Measurements from ENCODE around the gene CTF1. TPM values are rescaled to one million over a fixed set of nuclear protein-coding genes. Genes with fewer than 3 reads are reported as not detected.

Gene CTF1
- total RNA-seq, 2 experiments from 2014 or later: 0.18 TPM

DNA sequence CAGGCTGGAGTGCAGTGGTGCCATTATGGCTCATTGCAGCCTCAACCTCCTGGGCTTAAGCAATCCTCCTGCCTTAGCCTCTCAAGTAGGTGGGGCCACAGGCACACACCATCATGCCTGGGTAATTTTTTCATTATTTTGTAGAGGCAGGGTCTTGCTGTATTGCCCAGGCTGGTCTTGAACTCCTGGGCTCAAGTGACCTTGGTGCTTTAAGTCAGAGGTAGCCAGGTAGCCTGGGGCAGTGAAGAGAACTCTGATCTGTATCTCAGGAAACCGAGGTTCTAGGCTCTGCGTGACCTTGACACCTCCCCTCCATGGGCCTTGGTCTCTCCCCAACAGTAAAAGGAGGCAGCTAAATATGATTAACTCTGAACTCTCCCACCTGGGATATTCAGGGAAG lies 3.4 kb downstream of the CTF1 start:
- ChIA-PET CTCF (interaction anchor here (0.6 to 5.2 kb wide), 4 partner anchors 19 to 529 kb away, joined by 3 to 85 read pairs (median 12); no protein-coding TSS in a partner anchor), POLR2A (interaction anchor here (1.0 kb wide), 1 partner anchor 280 kb away, joined by 3 read pairs; the partner anchor contains the start of gene FUS)
- Mint-ChIP-seq H3K4me1 (peaks cover 41% of the 10 kb centered on the region), H3K36me3 (ENCODE audit: low read depth) (no peaks in the 10 kb centered on the region), H3K27me3 (no peaks in the 10 kb centered on the region), H3K9me3 (ENCODE audit: low read depth) (peaks cover 3% of the 10 kb centered on the region), H3K4me3 (no peak overlapping the region), H3K27ac (no peak overlapping the region)
- DNase-seq (no peak), ATAC-seq (no peak)
- intact Hi-C loops (cut with DNase I, micrococcal nuclease): loop anchor here in 1 of 2 experiments (5.0 kb wide), 1 partner anchor 57 kb away; no protein-coding TSS in a partner anchor

DNA sequence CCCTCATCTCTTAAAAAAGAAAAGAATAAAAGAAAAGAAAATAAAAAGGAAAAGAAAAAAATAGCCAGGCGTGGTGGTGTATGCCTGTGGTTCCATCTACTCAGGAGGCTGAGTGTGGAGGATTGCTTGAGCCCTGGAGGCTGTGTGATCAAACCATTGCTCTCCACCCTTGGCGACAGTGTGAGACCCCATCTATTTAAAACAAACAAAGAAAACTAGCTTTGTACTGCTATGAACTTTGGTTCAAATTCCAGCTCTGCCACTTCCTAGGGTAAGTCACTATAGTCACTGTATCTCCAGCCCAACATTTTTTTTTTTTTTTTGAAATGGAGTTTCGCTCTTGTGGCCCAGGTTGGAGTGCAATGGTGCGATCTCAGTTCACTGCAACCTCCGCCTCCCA lies 4.2 kb downstream of the CTF1 start:
- POLR2A ChIA-PET: interaction anchor here (0.7 to 1.0 kb wide), 2 partner anchors 44 to 279 kb away, joined by 3 to 4 read pairs; partner anchors contain the start of gene FUS
- intact Hi-C loops (cut with DNase I, micrococcal nuclease): loop anchor here in 1 of 2 experiments (5.0 kb wide), 1 partner anchor 58 kb away; no protein-coding TSS in a partner anchor
- no peak for ATAC-seq
- CTCF ChIA-PET: interaction anchor here (0.6 to 5.2 kb wide), 12 partner anchors 11 to 207 kb away, joined by 3 to 85 read pairs (median 8); no protein-coding TSS in a partner anchor
- DNase-seq: no peak
- Mint-ChIP-seq H3K4me3 (no peak overlapping the region), H3K27ac (no peak overlapping the region), H3K36me3 (ENCODE audit: low read depth) (no peaks in the 10 kb centered on the region), H3K9me3 (ENCODE audit: low read depth) (peaks cover 3% of the 10 kb centered on the region), H3K27me3 (no peaks in the 10 kb centered on the region), H3K4me1 (peaks cover 39% of the 10 kb centered on the region)

DNA sequence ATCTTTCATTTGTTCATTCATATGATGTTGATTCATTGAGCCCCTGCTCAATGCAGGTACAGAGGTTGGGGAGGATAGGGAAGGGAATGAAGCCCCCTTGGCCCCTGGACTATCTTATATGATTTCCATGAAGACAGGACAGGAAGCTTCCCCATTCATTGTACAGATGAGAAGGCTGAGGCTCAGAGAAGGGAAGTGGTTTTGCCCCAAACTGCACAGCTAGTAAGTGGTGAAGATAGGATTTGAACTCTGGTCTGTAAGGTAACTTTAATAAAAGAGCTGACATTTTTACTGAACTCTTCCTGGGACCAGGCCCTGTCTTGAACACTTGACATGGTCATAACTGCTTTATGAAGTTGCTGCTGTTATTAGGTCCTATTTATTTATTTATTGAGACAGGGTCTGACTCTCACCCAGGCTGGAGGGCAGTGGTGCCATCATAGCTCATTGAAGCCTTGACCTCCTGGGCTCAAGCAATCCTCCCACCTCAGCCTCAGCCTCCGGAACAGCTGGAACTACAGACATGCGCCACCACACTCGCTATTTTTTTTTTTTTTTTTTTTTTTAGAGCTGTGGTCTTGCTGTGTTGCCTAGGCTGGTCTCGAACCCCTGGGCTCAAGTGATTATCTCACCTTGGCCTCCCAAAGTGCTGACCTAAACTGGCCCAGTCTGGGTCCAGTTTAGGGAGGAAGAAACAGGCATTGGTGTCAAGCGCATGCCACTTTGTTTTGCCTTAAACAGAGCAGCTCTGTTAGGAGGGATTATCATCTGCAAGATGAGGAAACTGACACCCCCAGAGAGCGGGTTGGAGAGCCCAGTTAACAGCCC lies 5.0 kb downstream of the CTF1 start:
- ATAC-seq (no peak), DNase-seq (no peak)
- Mint-ChIP-seq H3K27ac (peak overlapping the region; percentile 76), H3K4me1 (peaks cover 33% of the 10 kb centered on the region), H3K36me3 (ENCODE audit: low read depth) (no peaks in the 10 kb centered on the region), H3K4me3 (peak overlapping the region; percentile 62), H3K9me3 (ENCODE audit: low read depth) (peaks cover 3% of the 10 kb centered on the region), H3K27me3 (no peaks in the 10 kb centered on the region)
- ChIA-PET POLR2A (interaction anchor here (0.6 to 1.4 kb wide), 3 partner anchors 8 to 25 kb away, joined by 5 to 7 read pairs (median 6); partner anchors contain the start of gene BCL7C), CTCF (interaction anchor here (0.6 to 5.2 kb wide), 26 partner anchors 9 to 208 kb away, joined by 3 to 85 read pairs (median 3); partner anchors contain the start of gene BCL7C)
- intact Hi-C loops (cut with DNase I, micrococcal nuclease): loop anchor here (1.0 to 5.0 kb wide), 2 partner anchors 57 to 59 kb away; no protein-coding TSS in a partner anchor

DNA sequence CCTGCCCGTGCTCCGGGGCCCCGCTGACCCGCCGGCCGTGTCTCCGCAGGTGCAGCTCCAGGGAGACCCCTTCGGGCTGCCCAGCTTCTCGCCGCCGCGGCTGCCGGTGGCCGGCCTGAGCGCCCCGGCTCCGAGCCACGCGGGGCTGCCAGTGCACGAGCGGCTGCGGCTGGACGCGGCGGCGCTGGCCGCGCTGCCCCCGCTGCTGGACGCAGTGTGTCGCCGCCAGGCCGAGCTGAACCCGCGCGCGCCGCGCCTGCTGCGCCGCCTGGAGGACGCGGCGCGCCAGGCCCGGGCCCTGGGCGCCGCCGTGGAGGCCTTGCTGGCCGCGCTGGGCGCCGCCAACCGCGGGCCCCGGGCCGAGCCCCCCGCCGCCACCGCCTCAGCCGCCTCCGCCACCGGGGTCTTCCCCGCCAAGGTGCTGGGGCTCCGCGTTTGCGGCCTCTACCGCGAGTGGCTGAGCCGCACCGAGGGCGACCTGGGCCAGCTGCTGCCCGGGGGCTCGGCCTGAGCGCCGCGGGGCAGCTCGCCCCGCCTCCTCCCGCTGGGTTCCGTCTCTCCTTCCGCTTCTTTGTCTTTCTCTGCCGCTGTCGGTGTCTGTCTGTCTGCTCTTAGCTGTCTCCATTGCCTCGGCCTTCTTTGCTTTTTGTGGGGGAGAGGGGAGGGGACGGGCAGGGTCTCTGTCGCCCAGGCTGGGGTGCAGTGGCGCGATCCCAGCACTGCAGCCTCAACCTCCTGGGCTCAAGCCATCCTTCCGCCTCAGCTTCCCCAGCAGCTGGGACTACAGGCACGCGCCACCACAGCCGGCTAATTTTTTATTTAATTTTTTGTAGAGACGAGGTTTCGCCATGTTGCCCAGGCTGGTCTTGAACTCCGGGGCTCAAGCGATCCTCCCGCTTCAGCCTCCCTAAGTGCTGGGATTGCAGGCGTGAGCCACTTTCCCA lies 5.9 kb downstream of the CTF1 start:
- Mint-ChIP-seq H3K36me3 (ENCODE audit: low read depth) (no peaks in the 10 kb centered on the region), H3K4me1 (peaks cover 25% of the 10 kb centered on the region), H3K27ac (peak overlapping the region; percentile 99), H3K27me3 (no peaks in the 10 kb centered on the region), H3K9me3 (ENCODE audit: low read depth) (peaks cover 3% of the 10 kb centered on the region), H3K4me3 (peak overlapping the region; percentile 80)
- ChIA-PET CTCF (interaction anchor here (0.5 to 5.2 kb wide), 28 partner anchors 10 to 294 kb away, joined by 3 to 85 read pairs (median 4); partner anchors contain the start of genes BCL7C and CFAP119), POLR2A (interaction anchor here (1.4 kb wide), 2 partner anchors 9 to 26 kb away, joined by 5 to 6 read pairs; partner anchors contain the start of gene BCL7C)
- intact Hi-C loops (cut with DNase I, micrococcal nuclease): loop anchor here (1.0 to 5.0 kb wide), 2 partner anchors 58 to 60 kb away; no protein-coding TSS in a partner anchor
- DNase-seq (peak; percentile 77), ATAC-seq (peak; percentile 87)

DNA sequence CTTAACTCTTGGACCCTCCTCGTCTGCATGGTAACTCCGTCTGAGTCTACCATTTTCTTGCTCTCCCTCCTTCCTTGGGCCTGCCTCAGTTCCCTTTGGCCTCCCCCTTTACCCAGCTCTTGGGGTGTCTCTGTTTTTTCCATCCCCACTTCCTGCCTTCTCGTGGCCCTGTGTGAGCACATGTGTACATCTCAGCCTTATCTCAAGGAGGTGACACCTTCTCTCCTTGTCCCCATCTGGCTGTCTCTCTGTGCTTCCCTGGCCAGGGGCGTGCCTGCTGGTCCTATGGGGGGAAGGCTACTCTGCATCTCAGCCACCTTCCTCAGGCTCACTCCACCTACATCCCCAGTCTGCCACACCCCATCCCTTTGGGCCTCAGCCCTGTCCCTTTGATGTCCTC lies 6.6 kb downstream of the CTF1 start:
- Mint-ChIP-seq H3K27ac (peak overlapping the region; percentile 99), H3K27me3 (no peaks in the 10 kb centered on the region), H3K4me1 (peaks cover 29% of the 10 kb centered on the region), H3K9me3 (ENCODE audit: low read depth) (peaks cover 3% of the 10 kb centered on the region), H3K4me3 (peak overlapping the region; percentile 80), H3K36me3 (ENCODE audit: low read depth) (no peaks in the 10 kb centered on the region)
- intact Hi-C loops (cut with DNase I, micrococcal nuclease): loop anchor here in 1 of 2 experiments (1.0 to 5.0 kb wide), 2 partner anchors 19 to 61 kb away; no protein-coding TSS in a partner anchor
- DNase-seq (peak; percentile 35), ATAC-seq (peak; percentile 27)
- ChIA-PET CTCF (interaction anchor here (0.5 to 5.2 kb wide), 12 partner anchors 10 to 209 kb away, joined by 3 to 85 read pairs (median 8); partner anchors contain the start of genes BCL7C and CFAP119), POLR2A (no interaction called here)

DNA sequence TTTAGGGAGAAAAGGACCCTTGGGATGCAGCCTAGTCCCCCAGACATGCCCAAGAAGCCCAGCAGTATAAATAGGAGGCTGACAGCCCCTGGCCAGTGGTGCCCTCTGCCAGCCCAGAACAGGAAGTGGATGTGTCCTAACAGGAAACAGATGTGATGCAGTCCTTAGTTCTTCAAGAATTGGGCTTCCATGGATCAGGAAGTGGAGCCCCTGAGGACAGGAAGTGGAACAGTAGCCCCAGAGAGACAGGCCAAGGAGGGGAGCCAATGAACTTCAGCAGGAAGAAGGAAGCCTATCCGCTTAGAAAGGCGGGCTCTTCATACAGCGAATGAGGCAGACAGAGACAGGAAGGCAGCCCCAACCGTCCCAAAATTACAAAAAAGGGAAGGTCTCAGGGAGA lies 7.2 kb downstream of the CTF1 start:
- Mint-ChIP-seq H3K27ac (peak overlapping the region; percentile 90), H3K27me3 (no peaks in the 10 kb centered on the region), H3K9me3 (ENCODE audit: low read depth) (peaks cover 3% of the 10 kb centered on the region), H3K4me1 (peaks cover 29% of the 10 kb centered on the region), H3K4me3 (no peak overlapping the region), H3K36me3 (ENCODE audit: low read depth) (no peaks in the 10 kb centered on the region)
- POLR2A ChIA-PET: no interaction called here
- intact Hi-C loops (cut with DNase I, micrococcal nuclease): loop anchor here in 1 of 2 experiments (1.0 to 5.0 kb wide), 2 partner anchors 19 to 61 kb away; no protein-coding TSS in a partner anchor
- CTCF ChIA-PET: interaction anchor here (0.7 to 5.2 kb wide), 3 partner anchors 11 to 142 kb away, joined by 4 to 85 read pairs (median 22); partner anchors contain the start of genes BCL7C and CFAP119
- ATAC-seq: no peak
- no peak for DNase-seq

DNA sequence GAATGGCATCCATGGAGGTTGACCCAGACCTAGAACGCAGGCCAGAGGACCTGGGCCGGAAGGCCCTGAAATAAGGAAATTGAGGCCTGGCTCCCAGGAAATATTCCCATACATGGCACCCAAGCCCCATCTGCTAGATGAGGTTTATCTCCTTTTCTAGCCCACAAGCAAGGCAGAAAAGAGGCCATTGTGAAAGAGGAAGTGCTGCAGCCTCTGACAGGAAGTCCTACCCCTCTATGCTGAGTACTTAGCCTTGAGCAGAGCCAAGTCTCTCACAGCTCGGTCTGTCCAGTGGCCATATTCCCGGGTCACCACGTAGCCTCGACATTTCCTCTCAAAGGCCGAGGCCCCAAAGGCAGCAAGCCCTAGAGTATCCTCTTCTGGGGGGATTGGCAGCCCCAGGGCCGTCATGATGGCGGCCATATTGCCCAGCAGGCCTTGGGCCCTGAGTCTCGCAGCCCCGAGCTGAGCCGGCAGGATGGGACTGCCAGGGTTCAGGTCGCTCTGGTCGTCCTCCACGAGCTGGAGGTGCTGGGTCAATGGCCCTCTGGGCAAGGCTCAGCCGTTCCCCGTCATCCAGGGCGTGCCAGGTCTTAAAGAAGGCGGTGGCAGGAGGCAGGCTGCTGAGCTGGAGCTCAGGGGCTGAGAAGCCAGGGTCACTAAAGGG lies 7.8 kb downstream of the CTF1 start:
- no peak overlapping the region for H3K27ac Mint-ChIP-seq
- H3K36me3 Mint-ChIP-seq (ENCODE audit: low read depth): no peaks in the 10 kb centered on the region
- no peaks in the 10 kb centered on the region for H3K27me3 Mint-ChIP-seq
- POLR2A ChIA-PET: no interaction called here
- peaks cover 3% of the 10 kb centered on the region for H3K9me3 Mint-ChIP-seq (ENCODE audit: low read depth)
- CTCF ChIA-PET: interaction anchor here (0.7 to 5.2 kb wide), 4 partner anchors 30 to 90 kb away, joined by 3 to 85 read pairs (median 4); no protein-coding TSS in a partner anchor
- no peak overlapping the region for H3K4me3 Mint-ChIP-seq
- intact Hi-C loops (cut with DNase I, micrococcal nuclease): loop anchor here in 1 of 2 experiments (5.0 kb wide), 1 partner anchor 62 kb away; no protein-coding TSS in a partner anchor
- DNase-seq (no peak), ATAC-seq (no peak)
- H3K4me1 Mint-ChIP-seq: peaks cover 29% of the 10 kb centered on the region

DNA sequence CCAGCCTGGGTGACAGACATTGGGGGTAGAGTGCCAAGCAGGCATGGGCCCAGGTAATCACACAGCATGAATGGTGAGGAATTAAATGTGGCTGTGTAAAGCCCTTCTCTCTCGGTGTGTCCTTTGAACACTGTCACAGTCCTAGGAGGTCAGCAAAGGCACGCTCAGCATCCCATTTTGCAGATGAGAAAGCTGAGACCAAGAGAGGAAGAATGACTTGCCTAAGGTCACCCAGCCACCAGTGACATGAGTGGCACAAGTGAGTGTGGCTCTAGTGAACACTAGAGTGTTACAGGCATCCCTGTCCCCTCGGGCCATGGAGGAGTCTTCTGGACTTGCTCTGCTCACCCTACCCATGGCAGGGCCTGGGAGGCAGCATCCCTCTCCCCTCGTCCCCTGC lies 10.7 kb downstream of the CTF1 start:
- intact Hi-C loops (cut with DNase I, micrococcal nuclease): no loop called here
- POLR2A ChIA-PET: no interaction called here

DNA sequence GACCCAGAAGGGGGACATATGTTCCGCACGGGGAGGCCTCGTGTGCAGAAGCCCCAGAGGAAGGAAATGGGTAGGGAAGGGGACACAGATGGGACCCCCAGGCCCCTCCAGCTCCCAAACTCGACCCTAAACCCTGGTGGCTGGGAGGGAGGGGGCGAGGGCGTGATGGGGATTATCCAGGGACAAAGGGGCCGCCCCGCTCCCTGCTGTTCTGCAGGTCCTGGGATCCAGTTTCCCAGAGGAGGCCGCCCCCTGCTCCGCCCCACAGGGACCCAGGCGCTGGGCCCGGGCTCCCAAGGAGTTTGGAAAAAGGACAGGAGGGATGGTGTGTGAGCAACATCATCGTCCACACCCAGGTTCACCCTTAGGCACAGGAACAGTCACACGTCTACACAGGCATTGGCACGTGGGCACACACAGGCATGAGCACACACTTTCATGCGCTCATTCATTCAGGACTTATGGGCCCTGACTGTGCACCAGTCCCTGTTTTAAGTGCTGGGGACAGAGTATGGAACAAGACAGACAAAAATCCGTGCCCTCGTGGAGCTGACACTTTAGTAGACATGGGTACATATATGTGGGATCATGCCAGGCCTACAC lies 14.1 kb downstream of the CTF1 start:
- CTCF ChIA-PET: no interaction called here
- H3K27ac Mint-ChIP-seq: no peak overlapping the region

More for the DNA sequence above, 10.7 kb downstream of the CTF1 start:
- ATAC-seq: no peak
- no peak overlapping the region for H3K27ac Mint-ChIP-seq
- peaks cover 22% of the 10 kb centered on the region for H3K4me1 Mint-ChIP-seq
- no peak overlapping the region for H3K4me3 Mint-ChIP-seq
- H3K9me3 Mint-ChIP-seq (ENCODE audit: low read depth): peaks cover 3% of the 10 kb centered on the region
- no peaks in the 10 kb centered on the region for H3K27me3 Mint-ChIP-seq
- no peak for DNase-seq
- CTCF ChIA-PET: interaction anchor here (0.9 to 2.2 kb wide), 3 partner anchors 27 to 160 kb away, joined by 3 to 7 read pairs (median 5); no protein-coding TSS in a partner anchor
- H3K36me3 Mint-ChIP-seq (ENCODE audit: low read depth): no peaks in the 10 kb centered on the region

More for the DNA sequence above, 14.1 kb downstream of the CTF1 start:
- DNase-seq: no peak
- POLR2A ChIA-PET: no interaction called here
- Mint-ChIP-seq H3K4me3 (no peak overlapping the region), H3K9me3 (ENCODE audit: low read depth) (no peaks in the 10 kb centered on the region), H3K27me3 (no peaks in the 10 kb centered on the region), H3K36me3 (ENCODE audit: low read depth) (no peaks in the 10 kb centered on the region), H3K4me1 (peaks cover 6% of the 10 kb centered on the region)
- intact Hi-C loops (cut with DNase I, micrococcal nuclease): no loop called here
- no peak for ATAC-seq
